Suppressor macrophage treated with lipopolysaccharide for 1 hour (primary cell): Measurements from ENCODE around the gene CPLX3.

Experiments used
- DNase-seq, 3 donors: peaks; one replicate each; pipeline ENCODE4 v3.0.0-alpha.2; 2020 to 2022

CPLX3 gene

GRCh38 chr15:74788042-74788682 lies 38.3 kb upstream of the CPLX3 start:
- peak; percentile 51 to 61 (median 54) for DNase-seq

GRCh38 chr15:74788683-74789151 lies 37.7 kb upstream of the CPLX3 start:
- DNase-seq, result no peak

GRCh38 chr15:74789171-74789631 lies 37.2 kb upstream of the CPLX3 start:
- DNase-seq, result no peak

- no peak for DNase-seq
Observed at GRCh38 chr15:74789741-74790079, 36.7 kb upstream of the CPLX3 start.

- DNase-seq, result peak; percentile 65 to 77 (median 77)
Observed at GRCh38 chr15:74790080-74790916, 36.1 kb upstream of the CPLX3 start.

- DNase-seq, result no peak
Observed at GRCh38 chr15:74791007-74791406, 35.4 kb upstream of the CPLX3 start.

GRCh38 chr15:74791667-74792066 lies 34.8 kb upstream of the CPLX3 start:
- no peak for DNase-seq

GRCh38 chr15:74792227-74793016 lies 34.0 kb upstream of the CPLX3 start:
- DNase-seq, result no peak

GRCh38 chr15:74793135-74794028 lies 33.0 kb upstream of the CPLX3 start:
- peak; percentile 75 to 87 (median 75) for DNase-seq

- no peak for DNase-seq
Observed at GRCh38 chr15:74794248-74794969, 32.0 kb upstream of the CPLX3 start.

GRCh38 chr15:74794970-74795349 lies 31.5 kb upstream of the CPLX3 start:
- no peak for DNase-seq

- DNase-seq, result no peak
Observed at GRCh38 chr15:74795966-74796625, 30.3 kb upstream of the CPLX3 start.

- no peak for DNase-seq
Observed at GRCh38 chr15:74798388-74799254, 27.8 kb upstream of the CPLX3 start.

GRCh38 chr15:74799255-74799855 lies 27.1 kb upstream of the CPLX3 start:
- no peak for DNase-seq

GRCh38 chr15:74799856-74800558 lies 26.4 kb upstream of the CPLX3 start:
- peak; percentile 95 to 98 (median 96) for DNase-seq

GRCh38 chr15:74800559-74801094 lies 25.8 kb upstream of the CPLX3 start:
- peak in 2 of 3 donors; percentile 45 to 64 for DNase-seq

- no peak for DNase-seq
Observed at GRCh38 chr15:74801311-74801997, 25.0 kb upstream of the CPLX3 start.

- DNase-seq, result no peak
Observed at GRCh38 chr15:74802290-74802689, 24.1 kb upstream of the CPLX3 start.
